ENCODE measurements around the gene MAPK10. TPM values are rescaled to one million over a fixed set of nuclear protein-coding genes. Genes with fewer than 3 reads are reported as not detected.

The MAPK10 gene
- total RNA-seq, 1 donor from 2014 or later = 123 TPM

DNA sequence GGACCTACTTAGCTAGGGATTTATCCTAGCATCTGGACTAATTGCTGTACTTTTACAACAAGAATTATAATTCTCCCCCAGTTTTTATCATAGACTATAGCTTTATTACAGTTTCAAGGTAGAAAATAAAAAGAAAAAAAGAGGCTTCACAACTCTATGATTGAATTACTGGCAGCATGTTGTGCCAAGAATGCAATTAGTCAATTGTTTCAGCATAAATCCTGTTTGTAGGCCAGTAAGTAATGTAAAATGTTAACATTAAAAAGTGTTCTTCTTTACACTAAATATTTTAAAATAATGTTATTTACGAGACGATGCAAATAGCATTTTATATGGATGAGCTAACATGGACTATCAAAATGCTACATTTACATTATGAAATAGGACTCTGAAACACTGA, 228.4 kb downstream of the MAPK10 start:
- DNase-seq (ENCODE audit: extremely low spot score in 2 of 2) = no peak
- Histone ChIP-seq H3K9me3 (no peaks in the 10 kb centered on the region), H3K4me3 (no peak overlapping the region), H3K4me1 (no peaks in the 10 kb centered on the region), H3K36me3 (no peaks in the 10 kb centered on the region), H3K27ac (no peak overlapping the region), H3K27me3 (no peaks in the 10 kb centered on the region)
- intact Hi-C loops (cut with DNase I) = no loop called here
- TF ChIP-seq POLR2AphosphoS5 (IDR thresholded peaks at IDR 0.05; ENCODE audit: insufficient read depth in 1 of 2, low read depth in 1 of 2) (no peak), POLR2A (IDR thresholded peaks at IDR 0.05) (no peak)
- TF ChIP-seq, protein P1, sequence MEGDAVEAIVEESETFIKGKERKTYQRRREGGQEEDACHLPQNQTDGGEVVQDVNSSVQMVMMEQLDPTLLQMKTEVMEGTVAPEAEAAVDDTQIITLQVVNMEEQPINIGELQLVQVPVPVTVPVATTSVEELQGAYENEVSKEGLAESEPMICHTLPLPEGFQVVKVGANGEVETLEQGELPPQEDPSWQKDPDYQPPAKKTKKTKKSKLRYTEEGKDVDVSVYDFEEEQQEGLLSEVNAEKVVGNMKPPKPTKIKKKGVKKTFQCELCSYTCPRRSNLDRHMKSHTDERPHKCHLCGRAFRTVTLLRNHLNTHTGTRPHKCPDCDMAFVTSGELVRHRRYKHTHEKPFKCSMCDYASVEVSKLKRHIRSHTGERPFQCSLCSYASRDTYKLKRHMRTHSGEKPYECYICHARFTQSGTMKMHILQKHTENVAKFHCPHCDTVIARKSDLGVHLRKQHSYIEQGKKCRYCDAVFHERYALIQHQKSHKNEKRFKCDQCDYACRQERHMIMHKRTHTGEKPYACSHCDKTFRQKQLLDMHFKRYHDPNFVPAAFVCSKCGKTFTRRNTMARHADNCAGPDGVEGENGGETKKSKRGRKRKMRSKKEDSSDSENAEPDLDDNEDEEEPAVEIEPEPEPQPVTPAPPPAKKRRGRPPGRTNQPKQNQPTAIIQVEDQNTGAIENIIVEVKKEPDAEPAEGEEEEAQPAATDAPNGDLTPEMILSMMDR (IDR thresholded peaks at IDR 0.05) = no peak

DNA sequence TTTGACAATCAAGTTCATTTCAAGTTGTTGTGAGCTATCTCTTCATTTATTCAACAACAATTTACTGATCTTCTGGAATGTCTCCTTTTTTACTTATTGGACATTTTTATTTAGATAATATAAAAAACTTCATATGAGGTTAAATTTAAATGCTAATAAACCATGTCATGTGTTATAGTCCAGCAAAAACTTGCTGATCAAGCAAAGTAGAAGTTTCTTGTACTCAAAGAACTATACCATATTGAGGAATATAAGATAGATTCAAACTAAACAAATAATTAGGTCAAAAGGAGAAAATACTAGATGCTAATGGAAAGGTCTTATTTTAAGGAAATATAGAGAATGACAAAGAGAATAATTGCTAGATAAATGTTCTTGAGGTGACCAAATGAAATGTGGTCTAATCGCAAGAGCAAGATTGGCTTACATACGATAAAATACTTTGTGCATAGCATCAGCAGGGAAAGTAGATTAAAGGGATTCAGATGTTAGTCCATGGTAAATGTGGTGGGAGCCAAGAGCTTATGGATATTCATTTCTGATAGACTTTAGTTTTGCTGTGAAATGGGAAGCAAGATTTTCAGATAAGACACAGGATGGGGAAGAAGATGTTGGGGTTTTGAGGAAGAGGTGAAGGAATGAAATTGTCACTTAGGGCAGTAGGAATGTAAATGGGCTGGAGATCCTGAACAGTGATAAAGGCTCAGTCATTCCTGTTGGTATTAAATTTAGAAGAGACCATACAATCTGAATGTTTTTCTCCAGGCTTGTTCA, 229.5 kb downstream of the MAPK10 start:
- no peak for TF ChIP-seq POLR2A (IDR thresholded peaks at IDR 0.05)
- TF ChIP-seq POLR2AphosphoS5 (IDR thresholded peaks at IDR 0.05; ENCODE audit: insufficient read depth in 1 of 2, low read depth in 1 of 2) = no peak
- TF ChIP-seq, protein P1 (IDR thresholded peaks at IDR 0.05) = no peak
- no peak for DNase-seq (ENCODE audit: extremely low spot score in 2 of 2)
- no peaks in the 10 kb centered on the region for H3K4me1 ChIP-seq
- no peaks in the 10 kb centered on the region for H3K27me3 ChIP-seq
- intact Hi-C loops (cut with DNase I) = no loop called here
- H3K9me3 ChIP-seq = no peaks in the 10 kb centered on the region
- no peak overlapping the region for H3K27ac ChIP-seq
- H3K4me3 ChIP-seq = no peak overlapping the region
- no peaks in the 10 kb centered on the region for H3K36me3 ChIP-seq

DNA sequence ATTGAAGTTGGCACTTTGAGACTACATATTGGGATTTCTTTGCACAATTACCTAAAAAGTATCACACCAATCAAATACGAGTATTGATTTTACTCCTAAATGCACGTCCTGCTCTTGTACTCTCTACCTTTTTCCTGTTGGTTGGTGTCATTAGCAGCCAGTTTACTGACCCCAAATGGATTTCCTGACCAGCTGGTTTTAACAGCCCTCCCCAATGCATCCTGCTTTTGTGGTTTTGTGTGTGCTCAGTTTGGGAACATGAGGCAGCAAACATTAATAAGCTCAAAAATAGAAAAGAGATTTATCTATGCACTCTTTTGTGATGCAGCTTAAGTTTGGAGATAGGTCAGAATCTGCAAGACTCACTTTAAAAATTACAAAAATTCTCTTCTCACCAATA, 230.3 kb downstream of the MAPK10 start:
- H3K4me1 ChIP-seq = no peaks in the 10 kb centered on the region
- no peaks in the 10 kb centered on the region for H3K9me3 ChIP-seq
- no peak overlapping the region for H3K4me3 ChIP-seq
- no peaks in the 10 kb centered on the region for H3K36me3 ChIP-seq
- no peak overlapping the region for H3K27ac ChIP-seq
- no peak for TF ChIP-seq POLR2AphosphoS5 (IDR thresholded peaks at IDR 0.05; ENCODE audit: insufficient read depth in 1 of 2, low read depth in 1 of 2)
- no peak for TF ChIP-seq POLR2A (IDR thresholded peaks at IDR 0.05)
- TF ChIP-seq, protein P1 (IDR thresholded peaks at IDR 0.05) = no peak
- intact Hi-C loops (cut with DNase I) = no loop called here
- no peak for DNase-seq (ENCODE audit: extremely low spot score in 2 of 2)
- H3K27me3 ChIP-seq = no peaks in the 10 kb centered on the region

DNA sequence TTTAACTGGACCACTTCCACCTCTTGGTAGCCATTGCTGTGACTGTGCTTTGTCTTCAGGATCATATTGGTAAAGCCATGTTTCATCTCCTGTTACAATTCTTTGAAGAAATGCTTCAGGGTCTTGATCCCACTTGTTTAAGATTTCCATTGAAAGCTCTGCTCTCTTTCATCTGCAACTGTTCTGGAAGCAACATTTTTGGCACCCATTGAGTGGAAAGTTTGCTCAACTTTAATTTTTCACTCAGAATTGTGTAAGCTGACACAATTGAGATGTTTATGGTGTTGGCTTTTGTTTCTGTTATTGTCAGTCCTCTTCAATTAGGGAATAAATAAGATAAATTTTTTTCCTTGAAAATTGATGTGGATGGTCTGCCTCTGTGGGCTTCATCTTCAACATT, 237.4 kb downstream of the MAPK10 start:
- no peak for DNase-seq (ENCODE audit: extremely low spot score in 2 of 2)
- TF ChIP-seq POLR2A (IDR thresholded peaks at IDR 0.05) (no peak), POLR2AphosphoS5 (IDR thresholded peaks at IDR 0.05; ENCODE audit: insufficient read depth in 1 of 2, low read depth in 1 of 2) (no peak)
- TF ChIP-seq, protein P1 (IDR thresholded peaks at IDR 0.05) = no peak
- intact Hi-C loops (cut with DNase I) = no loop called here

DNA sequence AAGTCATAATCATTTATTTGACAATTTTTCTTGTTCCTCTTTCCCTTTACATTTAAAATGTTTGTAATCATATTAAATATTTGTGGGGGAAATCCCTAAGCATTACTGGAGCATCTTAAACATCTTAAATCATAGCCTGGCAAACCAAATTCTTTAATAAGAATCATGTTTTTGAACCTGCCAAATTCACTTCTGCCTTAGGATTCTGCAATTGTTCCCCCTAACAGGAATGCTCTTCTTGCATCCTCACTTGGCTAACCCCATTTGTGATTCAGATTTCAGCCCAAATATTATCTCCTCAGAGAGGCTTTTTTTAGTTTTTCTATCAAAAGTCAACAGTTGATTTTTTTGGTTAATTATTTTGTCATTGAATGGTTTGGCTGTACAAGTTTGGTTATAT, 241.1 kb downstream of the MAPK10 start:
- H3K27ac ChIP-seq = no peak overlapping the region
- H3K4me3 ChIP-seq = no peak overlapping the region
- H3K27me3 ChIP-seq = no peaks in the 10 kb centered on the region
- intact Hi-C loops (cut with DNase I) = no loop called here
- no peak for TF ChIP-seq POLR2A (IDR thresholded peaks at IDR 0.05)
- TF ChIP-seq POLR2AphosphoS5 (IDR thresholded peaks at IDR 0.05; ENCODE audit: insufficient read depth in 1 of 2, low read depth in 1 of 2) = no peak
- TF ChIP-seq, protein P1 (IDR thresholded peaks at IDR 0.05) = no peak
- no peaks in the 10 kb centered on the region for H3K9me3 ChIP-seq
- no peaks in the 10 kb centered on the region for H3K36me3 ChIP-seq
- H3K4me1 ChIP-seq = no peaks in the 10 kb centered on the region
- DNase-seq (ENCODE audit: extremely low spot score in 2 of 2) = no peak

More for the DNA sequence above, 237.4 kb downstream of the MAPK10 start:
- Histone ChIP-seq H3K36me3 (no peaks in the 10 kb centered on the region), H3K9me3 (no peaks in the 10 kb centered on the region), H3K4me3 (no peak overlapping the region), H3K4me1 (no peaks in the 10 kb centered on the region), H3K27me3 (no peaks in the 10 kb centered on the region), H3K27ac (no peak overlapping the region)
